GM19438 (cell line): ENCODE results near the gene CACNA1E.

Experiments used
- ATAC-seq: cut with Tn5 transposase; IDR thresholded peaks from one replicate; pipeline ENCODE4 v1.9.1; 2021; ENCODE audit warnings: low read depth; ENCODE audit not compliant: unreplicated experiment

Gene CACNA1E

GRCh38 chr1:181746224-181746623 lies 262.9 kb downstream of the CACNA1E start:
- ATAC-seq = no peak

- ATAC-seq = no peak
These were observed 264.7 kb downstream of the CACNA1E start for GRCh38 chr1:181748013-181748412.

- no peak for ATAC-seq
These were observed 270.8 kb downstream of the CACNA1E start for GRCh38 chr1:181754103-181754502.

GRCh38 chr1:181759481-181759880 lies 276.2 kb downstream of the CACNA1E start:
- no peak for ATAC-seq

- ATAC-seq = no peak
These were observed 280.4 kb downstream of the CACNA1E start for GRCh38 chr1:181763736-181764135.

- no peak for ATAC-seq
These were observed 282.2 kb downstream of the CACNA1E start for GRCh38 chr1:181765451-181766026.

- ATAC-seq = no peak
These were observed 283.8 kb downstream of the CACNA1E start for GRCh38 chr1:181767001-181767708.

GRCh38 chr1:181768211-181768929 lies 285.1 kb downstream of the CACNA1E start:
- ATAC-seq = no peak

GRCh38 chr1:181768930-181769280 lies 285.6 kb downstream of the CACNA1E start:
- ATAC-seq = no peak

GRCh38 chr1:181769846-181770245 lies 286.5 kb downstream of the CACNA1E start:
- ATAC-seq = no peak

- no peak for ATAC-seq
These were observed 289.4 kb downstream of the CACNA1E start for GRCh38 chr1:181772714-181773113.

- ATAC-seq = no peak
These were observed 292.7 kb downstream of the CACNA1E start for GRCh38 chr1:181776044-181776443.

- no peak for ATAC-seq
These were observed 294.0 kb downstream of the CACNA1E start for GRCh38 chr1:181777286-181777685.

- ATAC-seq = no peak
These were observed 294.5 kb downstream of the CACNA1E start for GRCh38 chr1:181777812-181778211.

- ATAC-seq = no peak
These were observed 295.4 kb downstream of the CACNA1E start for GRCh38 chr1:181778640-181779260.

GRCh38 chr1:181779343-181779742 lies 296.0 kb downstream of the CACNA1E start:
- no peak for ATAC-seq

- no peak for ATAC-seq
These were observed 299.9 kb downstream of the CACNA1E start for GRCh38 chr1:181783208-181783607.

GRCh38 chr1:181784039-181784683 lies 300.8 kb downstream of the CACNA1E start:
- ATAC-seq = no peak

GRCh38 chr1:181789395-181789794 lies 306.1 kb downstream of the CACNA1E start:
- no peak for ATAC-seq

- ATAC-seq = no peak
These were observed 308.4 kb downstream of the CACNA1E start for GRCh38 chr1:181791721-181792120.

- no peak for ATAC-seq
These were observed 310.5 kb downstream of the CACNA1E start for GRCh38 chr1:181793831-181794230.
